Midbrain (tissue), 1 donor: ENCODE data around the gene SIPA1L2.
"Not testable (repeated sequence)": the region's sequence is repeated elsewhere in the genome, so short reads cannot be mapped to it uniquely, and the experiment has no call there.

ENCODE experiments used
- DNase-seq: peaks from one replicate; lab custom pipeline; 2025; lab: John Stamatoyannopoulos, UW

SIPA1L2 gene

GRCh38 chr1:232617237-232617636 is 12.7 kb downstream of the SIPA1L2 start:
- no peak for DNase-seq

GRCh38 chr1:232615306-232615800 is 14.6 kb downstream of the SIPA1L2 start:
- no peak for DNase-seq

GRCh38 chr1:232614811-232615210 is 15.1 kb downstream of the SIPA1L2 start:
- DNase-seq, result no peak

- DNase-seq, result no peak
These were observed 16.1 kb downstream of the SIPA1L2 start for GRCh38 chr1:232613752-232614381.

- DNase-seq, result not testable (repeated sequence)
These were observed 17.1 kb downstream of the SIPA1L2 start for GRCh38 chr1:232612836-232613235.

- no peak for DNase-seq
These were observed 18.1 kb downstream of the SIPA1L2 start for GRCh38 chr1:232611834-232612233.

GRCh38 chr1:232610902-232611745 is 18.8 kb downstream of the SIPA1L2 start:
- DNase-seq, result not testable (repeated sequence)

- no peak for DNase-seq
These were observed 19.6 kb downstream of the SIPA1L2 start for GRCh38 chr1:232610192-232610901.

- DNase-seq, result no peak
These were observed 21.5 kb downstream of the SIPA1L2 start for GRCh38 chr1:232608427-232608826.

- no peak for DNase-seq
These were observed 27.3 kb downstream of the SIPA1L2 start for GRCh38 chr1:232602622-232603021.

- no peak for DNase-seq
These were observed 29.3 kb downstream of the SIPA1L2 start for GRCh38 chr1:232600424-232601258.

GRCh38 chr1:232599178-232600041 is 30.5 kb downstream of the SIPA1L2 start:
- DNase-seq, result no peak

GRCh38 chr1:232598837-232599177 is 31.1 kb downstream of the SIPA1L2 start:
- DNase-seq, result no peak

- DNase-seq, result no peak
These were observed 31.8 kb downstream of the SIPA1L2 start for GRCh38 chr1:232598133-232598532.

GRCh38 chr1:232597721-232598120 is 32.2 kb downstream of the SIPA1L2 start:
- no peak for DNase-seq

GRCh38 chr1:232596666-232597303 is 33.1 kb downstream of the SIPA1L2 start:
- no peak for DNase-seq

GRCh38 chr1:232594768-232595698 is 34.9 kb downstream of the SIPA1L2 start:
- no peak for DNase-seq

GRCh38 chr1:232593717-232594502 is 36.0 kb downstream of the SIPA1L2 start:
- no peak for DNase-seq
